Measurements from ENCODE around the gene MRC2. TPM values are rescaled to one million over a fixed set of nuclear protein-coding genes. Genes with fewer than 3 reads are reported as not detected.

MRC2 gene
- total RNA-seq, 3 donors from 2014 or later (not counting 1 experiment from before 2014, with no cell fraction given), result 0.23 to 0.54 (median 0.50) TPM

- Mint-ChIP-seq H3K4me1 (peaks cover 0 to 9% of the 10 kb centered on the region in 2 donors), H3K36me3 (no peaks in the 10 kb centered on the region), H3K9me3 (no peaks in the 10 kb centered on the region), H3K27ac (no peak overlapping the region), H3K4me3 (no peak overlapping the region), H3K27me3 (ENCODE audit: low read depth in 2 of 2) (peaks cover 0 to 4% of the 10 kb centered on the region in 2 donors)
- TF ChIP-seq CTCF (IDR thresholded peaks at IDR 0.05), result no peak
- H3K36me3 ChIP-seq (ENCODE audit: control insufficient read depth, insufficient read depth, low read length), result no peaks in the 10 kb centered on the region
- no peak for DNase-seq
- H3K27ac ChIP-seq (ENCODE audit: low read length), result no peak overlapping the region
- ATAC-seq, result no peak
- H3K4me3 ChIP-seq (ENCODE audit: low read length), result no peak overlapping the region
- 71% methylated on average over 7 of the region's 10 CpGs for WGBS (ENCODE audit: insufficient coverage)
- intact Hi-C loops (cut with micrococcal nuclease), result no loop called here
- H3K9me3 ChIP-seq (ENCODE audit: control insufficient read depth, insufficient read depth, low read length), result no peaks in the 10 kb centered on the region
- no peaks in the 10 kb centered on the region for H3K4me1 ChIP-seq (ENCODE audit: control insufficient read depth, insufficient read depth, low read length)
- no peaks in the 10 kb centered on the region for H3K27me3 ChIP-seq (ENCODE audit: control insufficient read depth, insufficient read depth, low read length)
These were observed 40.8 kb downstream of the MRC2 start for GRCh38 chr17:62668091-62668804.

- WGBS (ENCODE audit: insufficient coverage), result 88% methylated on average over 24 of the region's 24 CpGs
- no peak overlapping the region for H3K27ac Mint-ChIP-seq
- Histone ChIP-seq H3K27me3 (ENCODE audit: control insufficient read depth, insufficient read depth, low read length) (no peaks in the 10 kb centered on the region), H3K9me3 (ENCODE audit: control insufficient read depth, insufficient read depth, low read length) (no peaks in the 10 kb centered on the region), H3K4me1 (ENCODE audit: control insufficient read depth, insufficient read depth, low read length) (no peaks in the 10 kb centered on the region), H3K4me3 (ENCODE audit: low read length) (no peak overlapping the region), H3K36me3 (ENCODE audit: control insufficient read depth, insufficient read depth, low read length) (no peaks in the 10 kb centered on the region), H3K27ac (ENCODE audit: low read length) (no peak overlapping the region)
- H3K27me3 Mint-ChIP-seq (ENCODE audit: low read depth in 2 of 2), result no peaks in the 10 kb centered on the region
- no peaks in the 10 kb centered on the region for H3K9me3 Mint-ChIP-seq
- TF ChIP-seq CTCF (IDR thresholded peaks at IDR 0.05), result no peak
- H3K36me3 Mint-ChIP-seq, result no peaks in the 10 kb centered on the region
- peaks cover 0 to 5% of the 10 kb centered on the region in 2 donors for H3K4me1 Mint-ChIP-seq
- ATAC-seq (no peak), DNase-seq (no peak)
- no peak overlapping the region for H3K4me3 Mint-ChIP-seq
- intact Hi-C loops (cut with micrococcal nuclease), result no loop called here
These were observed 42.8 kb downstream of the MRC2 start for GRCh38 chr17:62670202-62670821.

- H3K27me3 ChIP-seq (ENCODE audit: control insufficient read depth, insufficient read depth, low read length), result no peaks in the 10 kb centered on the region
- peaks cover 0 to 5% of the 10 kb centered on the region in 2 donors for H3K4me1 Mint-ChIP-seq
- DNase-seq (no peak), ATAC-seq (no peak)
- no peaks in the 10 kb centered on the region for H3K4me1 ChIP-seq (ENCODE audit: control insufficient read depth, insufficient read depth, low read length)
- no peak overlapping the region for H3K4me3 ChIP-seq (ENCODE audit: low read length)
- H3K9me3 Mint-ChIP-seq, result no peaks in the 10 kb centered on the region
- WGBS (ENCODE audit: insufficient coverage), result 82% methylated on average over 14 of the region's 14 CpGs
- H3K27ac ChIP-seq (ENCODE audit: low read length), result no peak overlapping the region
- intact Hi-C loops (cut with micrococcal nuclease), result no loop called here
- H3K36me3 ChIP-seq (ENCODE audit: control insufficient read depth, insufficient read depth, low read length), result no peaks in the 10 kb centered on the region
- H3K9me3 ChIP-seq (ENCODE audit: control insufficient read depth, insufficient read depth, low read length), result no peaks in the 10 kb centered on the region
- no peaks in the 10 kb centered on the region for H3K36me3 Mint-ChIP-seq
- no peak for TF ChIP-seq CTCF (IDR thresholded peaks at IDR 0.05)
- no peak overlapping the region for H3K4me3 Mint-ChIP-seq
- no peaks in the 10 kb centered on the region for H3K27me3 Mint-ChIP-seq (ENCODE audit: low read depth in 2 of 2)
- no peak overlapping the region for H3K27ac Mint-ChIP-seq
These were observed 44.1 kb downstream of the MRC2 start for GRCh38 chr17:62671553-62671952.

Measured in natural killer cell (primary cell).